GM18502 (cell line): ENCODE measurements around the gene MED25.
A peak's percentile ranks its signal among the peaks of the same experiment; 100 is the strongest.

Experiments used
- ATAC-seq: cut with Tn5 transposase; IDR thresholded peaks from one replicate; pipeline ENCODE4 v1.9.1; 2021; ENCODE audit warnings: mild to moderate bottlenecking; ENCODE audit not compliant: unreplicated experiment, poor library complexity

MED25 gene

DNA sequence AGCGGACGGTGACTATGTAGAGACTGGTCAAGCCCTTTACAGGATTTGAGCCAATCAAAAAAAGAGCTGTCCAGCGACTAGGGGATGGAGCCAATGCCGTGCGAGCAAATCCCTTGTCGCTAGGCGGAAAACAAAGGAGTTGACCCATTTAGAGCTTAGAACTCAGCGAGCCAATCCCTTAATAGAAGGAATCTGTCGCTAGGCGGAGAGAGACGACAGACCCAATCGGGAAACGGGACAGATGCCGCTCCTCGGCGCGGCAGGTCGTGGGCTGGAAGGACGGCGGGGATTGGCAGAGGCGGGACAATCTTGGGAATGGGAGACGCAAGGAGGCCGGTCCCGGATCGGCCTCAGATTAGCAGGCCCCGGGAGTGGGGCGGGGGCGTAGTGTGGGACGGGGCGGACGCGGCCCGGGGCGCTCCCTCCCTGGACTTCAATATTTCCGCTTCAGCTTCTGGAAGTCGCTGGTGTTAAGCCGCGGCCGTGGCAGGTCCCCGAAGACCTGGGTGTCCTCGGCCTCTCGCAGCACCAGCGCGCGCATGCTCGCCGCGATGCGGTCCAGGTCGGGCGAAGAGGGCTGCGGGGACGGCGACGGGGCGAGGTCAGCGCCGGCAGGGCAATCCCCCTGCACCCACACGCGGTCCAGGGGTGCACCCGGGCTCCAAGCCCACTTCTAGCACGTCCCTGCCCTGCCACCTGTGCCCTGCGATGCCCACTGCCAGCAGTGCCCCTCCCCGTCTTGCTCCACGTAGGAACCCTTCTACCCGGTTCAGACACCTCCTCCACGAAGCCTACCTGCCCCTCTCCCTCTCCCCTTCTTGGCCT is 51.6 kb downstream of the MED25 start:
- ATAC-seq = peak; percentile 65

- no peak for ATAC-seq
These were observed 52.3 kb downstream of the MED25 start for GRCh38 chr19:49870309-49870901.

DNA sequence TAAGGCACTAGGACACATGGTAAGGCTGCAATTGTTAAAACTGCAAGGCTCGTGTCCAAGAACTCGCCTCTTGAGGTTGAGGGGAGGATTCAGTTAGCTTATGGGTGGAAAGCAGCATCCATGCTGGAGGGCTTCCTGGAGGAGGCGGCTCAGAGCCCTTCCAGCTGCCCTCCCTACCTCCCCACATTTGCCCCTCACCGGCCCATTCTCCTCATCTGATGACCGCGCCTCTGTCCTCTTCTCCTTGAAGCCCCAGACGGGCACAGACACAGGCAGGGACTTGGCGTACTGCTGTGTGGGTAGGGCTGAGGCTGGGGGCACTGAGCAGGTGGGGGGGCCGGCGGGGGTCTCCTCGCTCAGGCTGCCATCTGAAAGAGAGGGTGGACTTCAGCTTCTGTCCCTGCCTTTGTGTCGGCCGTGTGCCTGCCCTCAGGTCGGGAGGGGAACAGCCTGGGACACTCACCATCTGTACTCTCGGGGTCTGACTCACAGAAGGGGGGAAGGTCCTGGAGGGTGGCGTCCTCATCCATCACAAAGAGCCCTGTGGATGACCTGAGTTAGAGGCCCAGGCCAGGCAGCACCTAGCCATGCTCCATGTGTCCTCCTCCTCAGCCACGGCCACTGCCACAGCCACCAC is 53.4 kb downstream of the MED25 start:
- no peak for ATAC-seq

GRCh38 chr19:49872245-49873128 is 54.4 kb downstream of the MED25 start:
- no peak for ATAC-seq

DNA sequence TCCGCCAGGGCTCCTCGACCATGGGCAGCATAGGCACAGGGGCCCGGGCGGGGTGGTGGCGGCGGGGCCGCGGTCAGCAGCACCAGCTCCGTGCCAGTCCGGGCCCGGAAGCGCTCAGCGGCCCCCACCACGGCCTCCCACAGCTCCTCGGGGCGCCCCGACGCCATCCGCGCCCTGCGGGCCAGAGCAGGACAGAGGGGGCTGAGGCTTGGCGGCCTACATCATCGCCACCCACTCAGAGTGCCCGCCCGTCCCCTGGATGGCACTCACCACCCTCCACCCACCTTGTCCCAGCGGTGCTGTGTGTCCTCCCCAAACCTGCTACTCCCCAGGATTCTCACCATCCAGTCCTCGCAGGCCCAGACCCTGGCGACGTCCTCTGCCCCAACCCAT is 55.0 kb downstream of the MED25 start:
- ATAC-seq = no peak

DNA sequence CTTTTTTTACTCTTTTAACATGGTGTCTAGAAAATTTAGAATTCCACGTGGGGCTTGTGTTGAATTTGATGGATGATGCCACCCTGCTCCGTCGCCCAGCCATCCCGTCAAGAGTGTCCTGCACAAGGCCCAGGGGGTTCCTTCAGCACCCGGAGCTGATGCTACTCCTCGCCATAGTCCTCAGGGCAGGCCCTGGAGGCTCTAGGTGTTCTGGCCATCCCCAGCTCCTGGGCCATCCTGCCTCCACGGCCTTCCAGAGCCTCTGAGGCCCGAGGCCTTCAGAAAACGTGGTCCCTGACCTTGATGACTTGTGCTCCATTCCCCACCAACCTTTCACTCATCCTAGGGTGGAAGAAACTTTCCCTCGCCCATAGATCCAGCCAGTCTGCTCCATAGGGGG is 55.7 kb downstream of the MED25 start:
- ATAC-seq = no peak

DNA sequence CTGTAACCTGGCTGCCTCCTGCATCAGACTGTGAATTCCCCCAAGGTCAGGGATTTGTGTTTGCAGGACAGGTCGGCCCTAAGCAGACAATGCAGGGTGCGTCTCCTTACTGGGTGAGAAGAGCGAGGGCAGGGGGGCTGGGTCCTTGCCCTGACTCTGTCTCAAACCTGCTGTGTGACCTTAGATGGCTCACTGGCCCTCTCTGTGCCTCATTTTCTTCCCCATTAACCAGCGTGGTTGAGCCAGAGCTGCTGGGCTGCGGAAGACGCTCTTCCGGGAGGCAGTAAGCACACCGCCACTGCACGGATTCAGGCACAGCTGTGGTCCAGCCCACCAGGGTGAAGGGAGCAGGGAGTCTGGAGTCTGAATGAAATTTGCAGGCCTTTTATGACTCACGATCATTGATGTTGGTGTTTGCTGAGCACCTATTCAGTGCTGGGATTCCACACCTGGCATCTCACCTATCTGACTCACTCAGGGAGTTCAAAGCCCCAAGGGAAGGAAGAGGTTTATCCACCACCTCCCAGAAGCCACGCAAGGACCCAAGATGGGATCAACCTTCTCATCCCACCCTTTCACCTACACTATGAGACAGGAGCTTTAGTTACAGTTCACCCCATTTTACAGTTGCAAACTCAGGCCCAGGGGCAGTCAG is 56.5 kb downstream of the MED25 start:
- no peak for ATAC-seq

DNA sequence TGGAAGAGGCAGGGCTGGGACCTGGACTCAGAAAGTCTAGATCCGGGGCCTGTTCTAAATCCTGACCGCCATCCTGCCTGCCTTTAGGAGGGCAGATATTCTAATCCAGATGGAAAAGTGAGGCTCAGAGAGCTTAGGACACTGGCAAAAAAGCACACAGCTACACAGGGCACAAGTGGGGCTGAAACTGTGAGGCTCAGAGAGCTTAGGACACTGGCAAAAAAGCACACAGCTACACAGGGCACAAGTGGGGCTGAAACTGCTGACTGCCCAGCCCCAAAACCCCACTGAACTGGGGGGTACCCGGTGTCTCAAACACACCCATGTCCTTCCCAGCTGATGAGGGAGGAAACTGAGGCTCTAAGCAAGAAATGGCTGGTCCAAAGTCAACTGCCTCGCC is 57.1 kb downstream of the MED25 start:
- ATAC-seq = no peak

DNA sequence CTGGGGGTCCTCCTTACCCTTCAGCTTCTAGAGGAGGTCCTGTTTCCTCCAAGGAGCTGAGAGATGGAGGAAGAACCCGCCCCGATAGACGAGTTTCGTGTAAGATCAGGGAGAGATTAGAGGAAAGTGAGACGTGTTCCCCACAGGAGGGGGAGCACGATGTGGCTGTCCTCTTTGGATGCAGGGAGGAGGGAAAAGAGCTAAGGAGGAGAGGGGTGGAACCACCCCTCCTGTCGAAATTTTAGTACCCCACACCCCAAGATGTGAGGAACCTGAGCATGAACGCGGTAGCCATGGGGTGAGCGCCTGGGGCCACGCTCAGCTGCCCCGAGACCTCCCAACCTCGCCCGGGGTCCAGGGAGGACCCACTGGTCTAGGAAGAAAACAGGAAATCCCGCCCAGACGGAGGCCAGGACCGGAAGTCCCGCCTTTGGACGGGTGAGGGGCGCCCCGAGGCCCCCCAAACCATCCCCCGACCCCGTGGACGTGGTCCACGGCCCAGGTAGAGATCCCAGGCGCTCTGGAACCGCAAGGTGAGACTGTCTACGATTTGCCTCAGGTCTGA is 57.9 kb downstream of the MED25 start:
- no peak for ATAC-seq

- peak; percentile 55 for ATAC-seq
These were observed 58.4 kb downstream of the MED25 start for GRCh38 chr19:49876422-49877019.

DNA sequence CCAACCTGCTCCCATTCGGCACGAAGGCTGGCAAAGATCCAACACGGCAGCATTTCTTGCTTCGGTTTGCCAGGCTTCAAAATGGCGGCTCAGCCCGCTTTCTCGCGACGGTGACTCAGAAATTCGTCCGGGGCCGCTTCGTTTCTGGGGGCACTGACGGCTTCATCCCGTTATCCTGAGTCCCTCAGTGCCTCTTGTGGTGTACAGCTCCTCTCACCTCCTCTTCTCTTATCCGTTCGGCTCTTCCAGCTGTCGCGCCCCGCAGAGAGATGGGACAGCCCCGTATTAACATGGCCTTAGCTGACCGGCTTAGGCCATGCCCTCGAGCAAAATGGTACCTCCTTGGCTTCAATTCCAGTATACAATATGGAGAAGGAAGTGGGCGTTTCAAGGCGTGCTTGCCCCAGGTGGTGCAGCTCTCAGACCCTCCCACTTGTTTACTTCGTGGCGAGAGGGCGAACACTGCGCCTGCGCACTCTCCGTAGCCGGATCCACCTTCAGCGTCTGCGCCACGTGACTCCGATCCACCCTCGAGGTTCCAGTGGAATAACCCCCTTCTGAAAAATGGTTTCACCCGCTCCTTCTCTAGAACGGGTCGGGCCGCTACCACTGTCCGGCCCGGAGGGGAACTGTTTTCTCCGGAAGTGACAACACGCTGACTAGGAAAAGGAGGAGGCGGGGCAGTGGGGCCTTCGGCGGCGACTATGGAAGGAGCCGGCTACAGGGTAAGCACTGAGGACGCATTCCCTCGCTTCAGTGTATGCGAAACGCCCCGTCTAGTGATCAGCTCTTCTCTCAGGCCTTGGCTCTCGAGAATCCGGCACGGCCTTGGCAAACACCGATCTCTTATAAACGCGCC is 59.2 kb downstream of the MED25 start, which contains the start of the genes AKT1S1 and TBC1D17:
Gene AKT1S1 (minus strand): TSS at position 336 of the 859 bp plus-strand sequence. CDS start 4,060 bp downstream, outside the sequence.
Gene TBC1D17 (plus strand): TSS at position 683 of the 859 bp plus-strand sequence. CDS start 22 bp downstream, at position 705.
- peak; percentile 54 for ATAC-seq

GRCh38 chr19:49877879-49878743 is 60.0 kb downstream of the MED25 start:
- ATAC-seq = peak; percentile 48

- no peak for ATAC-seq
These were observed 60.6 kb downstream of the MED25 start for GRCh38 chr19:49878744-49879070.

DNA sequence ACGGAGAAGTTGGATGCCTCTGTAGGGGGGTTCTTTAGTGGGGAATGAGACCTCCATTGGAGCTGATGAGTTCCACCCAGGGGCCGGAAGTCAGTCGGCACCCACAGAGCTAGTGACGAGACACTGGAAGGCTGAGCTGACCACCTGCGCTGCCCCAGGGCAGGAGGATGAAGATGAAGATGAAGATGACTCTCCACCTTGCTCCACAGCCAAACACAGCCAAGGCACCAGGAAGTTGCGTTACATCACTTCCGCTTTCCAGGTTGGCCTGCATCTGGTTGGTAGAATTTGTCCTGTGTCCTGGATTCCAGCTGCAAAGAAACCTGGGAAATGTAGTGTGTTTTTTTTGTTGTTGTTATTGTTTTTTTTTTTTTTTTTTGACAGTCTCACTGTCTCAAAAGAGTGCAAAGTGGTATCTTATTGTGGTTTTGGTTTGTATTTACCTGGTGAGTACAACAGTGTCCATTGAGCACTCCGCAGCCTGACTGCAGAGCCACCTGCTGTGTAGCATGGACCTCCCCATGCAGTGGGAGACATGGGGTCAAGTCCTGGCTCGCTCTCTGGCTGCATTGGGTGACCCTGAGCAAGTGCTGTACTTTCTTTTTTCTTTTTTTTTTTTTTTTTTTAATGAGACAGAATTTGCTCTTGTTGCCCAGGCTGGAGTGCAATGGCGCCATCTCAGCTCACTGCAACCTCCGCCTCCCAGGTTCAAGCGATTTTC is 61.3 kb downstream of the MED25 start:
- ATAC-seq = no peak

DNA sequence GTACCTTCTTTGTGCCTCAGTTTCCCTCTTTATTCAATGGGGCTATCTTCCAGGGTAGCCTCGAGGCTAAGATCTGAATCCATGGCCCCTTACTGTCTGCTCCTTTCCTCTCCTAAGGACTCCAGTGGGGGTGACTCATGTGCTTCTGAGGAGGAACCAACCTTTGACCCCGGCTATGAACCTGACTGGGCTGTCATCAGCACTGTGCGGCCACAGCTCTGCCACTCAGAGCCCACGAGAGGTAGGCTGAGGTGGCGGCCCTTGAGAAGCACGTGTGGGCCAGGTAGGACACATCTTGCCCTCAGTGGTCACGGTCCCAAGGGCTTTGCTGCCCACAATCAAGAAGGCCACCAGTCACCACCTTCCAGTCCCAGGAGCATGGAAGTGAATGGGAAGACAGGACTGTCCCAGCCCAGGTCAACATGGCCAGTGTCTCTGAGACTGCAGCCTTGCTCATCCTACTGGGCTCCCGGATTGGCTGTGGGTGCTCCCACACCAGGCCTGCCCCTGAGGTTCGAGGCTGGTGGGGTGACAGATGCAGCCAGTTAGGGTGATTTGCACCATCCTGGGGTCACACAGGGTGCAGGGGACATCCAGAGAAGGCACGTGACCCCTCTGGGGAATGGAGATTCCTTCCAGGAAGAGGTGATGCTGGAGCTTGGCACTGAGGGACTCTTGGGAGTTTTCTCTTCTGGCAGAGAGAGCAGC is 62.2 kb downstream of the MED25 start:
- no peak for ATAC-seq

DNA sequence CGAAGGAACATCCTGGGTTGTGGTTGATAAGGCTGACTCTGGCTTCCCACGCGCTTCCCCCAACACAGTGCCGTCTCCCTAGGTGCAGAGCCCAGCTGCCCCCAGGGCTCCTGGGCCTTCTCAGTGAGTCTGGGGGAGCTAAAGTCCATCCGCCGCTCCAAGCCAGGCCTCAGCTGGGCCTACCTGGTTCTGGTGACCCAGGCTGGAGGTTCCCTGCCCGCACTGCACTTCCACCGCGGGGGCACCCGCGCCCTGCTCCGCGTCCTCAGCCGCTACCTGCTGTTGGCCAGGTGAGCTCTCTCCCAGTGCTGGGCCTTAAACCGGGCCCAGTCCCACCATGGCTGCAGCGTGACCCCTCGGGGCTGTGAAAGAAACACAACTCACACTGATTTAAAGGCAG is 63.1 kb downstream of the MED25 start:
- no peak for ATAC-seq
